HepG2 (cell line): ENCODE results near the gene GPR152. TPM values are rescaled to one million over a fixed set of nuclear protein-coding genes. Genes with fewer than 3 reads are reported as not detected.

Source experiments
- AGO1 ChIP-seq: fragments of 200-400 bp; formaldehyde crosslinking; IDR thresholded peaks from 2 replicates; pipeline ENCODE4 v1.6.1; 2017; ENCODE audit warnings: mild to moderate bottlenecking, low read depth, low read length, moderate library complexity; ENCODE audit not compliant: poor library complexity, severe bottlenecking
- EP300 ChIP-seq, 3 experiments: sonication (generic) in 1 of 3; formaldehyde crosslinking in 1 of 3; IDR thresholded peaks; 2 replicates each; pipeline versions ENCODE4 v1.5.1 to v1.6.1; 2011 to 2020; ENCODE audit warnings: low read depth in 2 of 3, low read length in 2 of 3, borderline replicate concordance in 1 of 3, improper control_type of control experiment in 1 of 3, mild to moderate bottlenecking in 1 of 3, missing genetic modification reagents in 1 of 3, moderate library complexity in 1 of 3
- MBNL3 ChIP-seq: fragments of 250-450 bp; sonication (Bioruptor Pico); conservative IDR thresholded peaks from 2 replicates; pipeline ENCODE4 v1.8.0; 2022; ENCODE audit warnings: mild to moderate bottlenecking, inconsistent platforms
- MXD4 ChIP-seq: IDR thresholded peaks from 2 replicates; pipeline ENCODE4 v1.6.1; 2016; ENCODE audit warnings: mild to moderate bottlenecking, missing biosample characterization, missing genetic modification reagents
- NFE2L1 ChIP-seq: sonication (generic); formaldehyde crosslinking; IDR thresholded peaks from 2 replicates; pipeline ENCODE4 v1.4.0; 2020; ENCODE audit warnings: missing genetic modification reagents, mild to moderate bottlenecking, borderline replicate concordance
- NFIC ChIP-seq: IDR thresholded peaks from 2 replicates; pipeline ENCODE4 v1.6.1; 2012; ENCODE audit warnings: mild to moderate bottlenecking, low read length, inconsistent platforms
- RFX5 ChIP-seq: IDR thresholded peaks from 2 replicates; pipeline ENCODE4 v1.6.1; 2011; ENCODE audit warnings: low read depth, low read length, improper control_type of control experiment
- TEAD3 ChIP-seq: optimal IDR thresholded peaks from 2 replicates; pipeline ENCODE3; 2016; ENCODE audit warnings: borderline replicate concordance
- UBTF ChIP-seq: sonication (generic); formaldehyde crosslinking; IDR thresholded peaks from 2 replicates; pipeline ENCODE4 v1.4.0; 2020; ENCODE audit warnings: mild to moderate bottlenecking, missing genetic modification reagents
- ZFY ChIP-seq: sonication (generic); formaldehyde crosslinking; IDR thresholded peaks from 2 replicates; pipeline ENCODE4 v1.4.0; 2020; ENCODE audit warnings: missing genetic modification reagents
- ZNF232 ChIP-seq: sonication (generic); formaldehyde crosslinking; IDR thresholded peaks from 2 replicates; pipeline ENCODE4 v1.4.0; 2020; ENCODE audit warnings: missing genetic modification reagents, borderline replicate concordance
- ZNF317 ChIP-seq: sonication (generic); formaldehyde crosslinking; IDR thresholded peaks from 2 replicates; pipeline ENCODE4 v1.5.0; 2020; ENCODE audit warnings: mild to moderate bottlenecking, missing genetic modification reagents
- ZNF407 ChIP-seq: sonication (generic); formaldehyde crosslinking; IDR thresholded peaks from one replicate; pipeline ENCODE4 v1.5.1; 2020; ENCODE audit warnings: mild to moderate bottlenecking, missing genetic modification reagents; ENCODE audit errors: not compliant biosample characterization
- ZNF512B ChIP-seq: sonication (generic); formaldehyde crosslinking; IDR thresholded peaks from 2 replicates; pipeline ENCODE4 v1.5.1; 2020; ENCODE audit warnings: missing genetic modification reagents, mild to moderate bottlenecking, borderline replicate concordance
- ZNF724P ChIP-seq: sonication (generic); formaldehyde crosslinking; IDR thresholded peaks from 2 replicates; pipeline ENCODE4 v1.8.0; 2022; ENCODE audit warnings: missing genetic modification reagents, borderline replicate concordance
- polyA plus RNA-seq, 8 experiments: library from polyadenylated mRNA; depleted of rRNA in 3 of 8; stranded (reverse) in 7 of 8; unstranded in 1 of 8; fragments of >200 nt; fragmentation: Illumina TruSeq in 4 of 8; extraction: Trizol in 4 of 8; gene quantifications; 2 replicates each; pipeline versions ENCODE4 v1.2.1 to v1.2.3, GENCODE V29; 2011 to 2016; ENCODE audit warnings: low read depth in 4 of 8, missing spikeins in 1 of 8, mixed read lengths in 1 of 8; ENCODE audit not compliant: insufficient read depth in 1 of 8
- total RNA-seq, 5 experiments: library from RNA; depleted of rRNA; stranded (reverse); fragments of >200 nt; fragmentation: Illumina TruSeq; extraction: Trizol; gene quantifications; 2 replicates each; pipeline ENCODE4 v1.2.3, GENCODE V29; 2016; ENCODE audit warnings: low read depth in 1 of 5

The GPR152 gene
- total and polyA plus RNA-seq, 2 of the 13 experiments (the other 11 are each of a cell fraction or from before 2014, with no cell fraction given), result not detected

DNA sequence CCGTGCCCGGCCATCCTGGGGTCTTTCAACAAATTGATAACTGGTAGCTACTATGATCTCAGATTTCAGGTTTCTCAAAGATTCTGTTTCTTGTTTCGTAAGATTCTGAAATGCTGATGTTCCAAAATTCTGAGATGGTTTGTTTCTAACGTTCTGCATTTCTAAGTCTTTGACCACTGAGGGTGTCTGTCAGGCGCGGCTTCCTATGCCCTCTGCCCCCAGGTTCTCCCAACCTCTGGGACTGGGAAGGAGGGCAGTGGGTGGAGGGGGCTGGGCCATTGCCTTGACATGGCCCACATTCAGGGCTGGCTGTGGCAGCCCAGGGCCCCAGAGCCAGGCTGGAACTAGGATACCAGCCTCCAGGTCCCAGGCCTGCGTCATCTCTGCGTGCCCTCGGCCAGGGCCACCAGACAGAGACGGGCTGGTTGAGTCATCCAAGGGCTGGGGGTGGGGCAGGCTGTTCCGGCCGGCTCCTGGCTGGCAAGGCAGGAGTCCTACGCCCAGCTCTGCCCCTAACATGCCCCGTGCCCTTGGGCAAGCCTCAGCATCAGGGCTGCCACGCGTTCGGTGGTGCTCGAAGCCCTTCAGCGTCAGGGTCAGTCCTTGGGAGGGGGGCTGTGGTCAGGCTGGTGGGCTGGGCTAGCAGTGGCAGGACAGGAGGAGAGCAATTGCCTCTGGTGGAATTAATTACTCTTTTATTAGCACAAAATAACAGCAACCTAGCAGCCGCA is 11.3 kb upstream of the GPR152 start (continued):
- TF ChIP-seq RFX5 (no peak), MBNL3 (CRISPR knock-in tag) (no peak), MXD4 (CRISPR knock-in tag) (peak; percentile 34; the same call in 1 of the 2 replicates), AGO1 (peak; percentile 56), ZNF317 (CRISPR knock-in tag) (0 out of 2 replicates have a peak, but pooled peaks have one; percentile 4), UBTF (CRISPR knock-in tag) (no peak; the same call in 1 of the 2 replicates), EP300 (IDR thresholded peaks at IDR 0.05; ENCODE audit: low read depth in 2 of 2, low read length in 2 of 2) (no peak), EP300 (CRISPR knock-in tag; IDR thresholded peaks at IDR 0.05; ENCODE audit: borderline replicate concordance) (peak; percentile 37; the same call in 1 of the 2 replicates), TEAD3 (CRISPR knock-in tag) (peak; percentile 45), ZFY (no peak), NFIC (no peak), NFE2L1 (CRISPR knock-in tag) (peak; percentile 65; the same call in 1 of the 2 replicates), ZNF724P (no peak), ZNF512B (no peak), ZNF232 (no peak), ZNF407 (no peak)
